ENCODE data around the gene GRPEL2.
A peak's percentile ranks its signal among the peaks of the same experiment; 100 is the strongest.
"Not testable (repeated sequence)": the region's sequence is repeated elsewhere in the genome, so short reads cannot be mapped to it uniquely, and the experiment has no call there.

GRPEL2 gene

GRCh38 chr5:149379818-149380374 lies 34.6 kb downstream of the GRPEL2 start:
- no peak for DNase-seq

GRCh38 chr5:149380466-149381121 lies 35.3 kb downstream of the GRPEL2 start:
- no peak for DNase-seq

DNA sequence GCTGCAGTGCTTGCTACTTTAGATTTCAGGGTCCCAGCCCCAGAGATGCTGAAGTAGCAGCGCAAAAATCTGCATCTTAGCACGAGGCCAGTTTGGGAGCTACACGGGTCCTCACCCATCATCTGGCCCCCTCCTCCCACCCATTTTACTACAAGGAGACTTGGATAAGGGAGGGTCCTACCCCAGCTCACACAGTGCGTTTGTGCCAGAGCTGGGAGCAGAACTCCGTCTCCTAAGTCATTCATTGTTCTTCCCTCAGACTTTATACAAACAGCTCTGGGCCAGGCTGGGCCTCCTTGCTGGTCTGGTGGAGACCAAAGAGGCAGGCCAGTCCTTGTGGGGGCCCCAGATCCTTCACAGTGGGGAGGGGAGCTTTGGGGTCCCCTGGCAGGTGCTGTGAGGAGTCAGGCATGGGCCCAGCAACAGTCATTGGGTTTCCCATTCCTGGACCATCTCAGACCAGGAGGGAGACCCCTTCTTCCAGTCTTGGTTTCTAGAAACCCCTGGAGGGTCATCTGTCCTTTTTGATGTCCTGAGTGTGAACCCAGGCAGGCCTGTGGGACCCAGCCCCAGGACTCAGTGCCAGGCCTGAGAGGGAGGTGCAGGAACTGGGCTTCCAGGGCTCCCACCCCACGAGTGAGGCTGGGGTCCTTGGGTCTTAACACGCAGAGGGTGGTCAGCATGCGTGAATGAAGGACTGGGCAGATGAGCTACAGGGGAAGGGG lies 36.1 kb downstream of the GRPEL2 start:
- DNase-seq = no peak

DNA sequence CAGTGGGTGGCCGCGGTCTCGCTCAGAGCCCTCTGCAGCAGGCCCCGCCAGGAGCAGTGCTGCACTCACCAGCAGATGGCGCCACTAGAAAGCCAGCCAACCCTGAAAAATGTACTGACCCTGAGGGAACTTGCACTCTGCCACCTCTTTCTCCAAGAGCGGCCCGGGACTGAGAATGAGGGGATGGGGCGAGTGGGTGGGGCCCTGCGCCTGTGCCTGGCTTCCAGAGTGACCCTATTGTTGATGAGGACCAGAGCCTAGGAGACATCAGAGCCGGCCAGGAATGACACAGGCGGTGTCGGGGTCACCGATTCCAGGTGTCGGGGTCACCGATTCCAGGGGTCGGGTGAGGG lies 36.7 kb downstream of the GRPEL2 start:
- peak; percentile 67 for DNase-seq

DNA sequence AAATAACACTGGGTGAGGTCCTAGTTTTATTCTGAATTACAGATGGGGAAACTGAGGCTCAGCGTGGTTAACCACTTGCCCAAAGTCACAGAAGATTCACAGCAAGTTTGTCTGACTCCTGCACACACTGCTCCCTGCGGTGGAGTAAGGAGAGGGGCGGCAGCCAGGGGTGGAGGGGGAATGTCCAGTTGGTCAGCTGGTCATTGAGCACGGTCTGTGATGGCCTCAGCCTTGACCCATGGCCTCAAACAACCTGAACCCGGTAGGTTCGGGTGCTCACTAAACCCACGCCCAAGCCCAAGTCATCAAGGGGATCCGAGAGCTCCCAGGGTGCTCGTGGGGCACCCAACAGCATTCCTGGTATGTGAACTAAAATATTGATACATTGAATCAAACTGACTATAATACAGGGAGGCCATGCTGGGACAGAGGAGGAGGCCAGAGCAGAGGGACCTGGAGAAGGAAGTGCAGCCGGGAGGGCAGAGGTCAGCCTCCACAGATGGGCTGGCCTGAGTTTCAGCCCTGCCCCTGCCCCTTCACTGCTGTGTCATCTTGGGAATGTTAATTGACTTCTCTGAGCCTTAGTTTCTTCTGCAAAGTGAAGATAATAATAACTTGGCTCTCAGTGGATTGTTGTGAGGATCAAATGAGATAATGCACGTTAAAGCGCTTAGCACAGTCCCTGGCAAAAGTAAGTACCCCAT lies 37.4 kb downstream of the GRPEL2 start:
- DNase-seq = no peak

- DNase-seq = no peak
These were observed 38.1 kb downstream of the GRPEL2 start for GRCh38 chr5:149383399-149383798.

- no peak for DNase-seq
These were observed 40.9 kb downstream of the GRPEL2 start for GRCh38 chr5:149386166-149386565.

DNA sequence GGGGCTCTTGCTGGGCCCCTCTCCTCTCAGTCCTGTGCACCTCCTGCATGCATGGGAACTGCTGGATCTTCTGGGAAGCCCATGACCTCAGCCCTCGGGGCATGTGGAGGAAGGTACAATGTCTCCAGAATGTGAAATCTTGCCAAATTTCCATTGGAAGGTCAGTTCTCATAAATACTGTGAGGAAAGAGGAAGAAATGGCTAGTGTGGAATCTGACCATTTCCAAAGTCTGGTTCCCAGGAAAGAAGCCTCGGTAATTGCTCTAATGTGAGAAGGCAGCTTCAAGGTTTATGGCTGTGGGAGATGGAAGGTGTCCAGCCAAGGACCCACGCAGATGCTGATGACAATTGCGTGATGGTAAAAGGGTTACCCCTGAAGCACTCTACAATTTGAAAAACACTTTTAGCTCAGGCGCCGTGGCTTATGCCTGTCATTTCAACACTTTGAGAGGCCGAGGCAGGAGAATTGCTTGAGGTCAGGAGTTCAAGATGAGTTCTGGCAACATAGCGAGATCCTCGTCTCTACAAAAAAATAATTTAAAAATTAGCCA lies 41.9 kb downstream of the GRPEL2 start:
- DNase-seq = no peak

DNA sequence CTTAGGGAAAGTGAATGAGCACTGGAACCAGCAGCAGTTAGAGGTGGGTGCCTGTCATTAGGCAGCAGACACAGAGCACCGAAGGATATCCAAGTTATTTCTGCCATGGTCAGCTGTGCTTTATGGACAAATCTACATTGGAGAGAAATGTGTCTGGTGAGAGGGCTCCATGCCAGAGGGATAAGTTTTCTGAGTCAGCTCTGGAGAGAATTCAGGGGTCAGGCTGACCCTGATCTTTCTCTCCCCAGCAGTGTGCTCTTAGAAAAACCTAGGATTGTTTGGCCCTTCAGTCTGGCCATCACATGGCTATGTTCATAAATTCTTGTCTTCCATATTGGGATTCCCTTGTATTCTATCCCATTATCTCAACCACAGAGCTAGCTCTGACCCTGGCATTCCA lies 42.7 kb downstream of the GRPEL2 start:
- DNase-seq = no peak

DNA sequence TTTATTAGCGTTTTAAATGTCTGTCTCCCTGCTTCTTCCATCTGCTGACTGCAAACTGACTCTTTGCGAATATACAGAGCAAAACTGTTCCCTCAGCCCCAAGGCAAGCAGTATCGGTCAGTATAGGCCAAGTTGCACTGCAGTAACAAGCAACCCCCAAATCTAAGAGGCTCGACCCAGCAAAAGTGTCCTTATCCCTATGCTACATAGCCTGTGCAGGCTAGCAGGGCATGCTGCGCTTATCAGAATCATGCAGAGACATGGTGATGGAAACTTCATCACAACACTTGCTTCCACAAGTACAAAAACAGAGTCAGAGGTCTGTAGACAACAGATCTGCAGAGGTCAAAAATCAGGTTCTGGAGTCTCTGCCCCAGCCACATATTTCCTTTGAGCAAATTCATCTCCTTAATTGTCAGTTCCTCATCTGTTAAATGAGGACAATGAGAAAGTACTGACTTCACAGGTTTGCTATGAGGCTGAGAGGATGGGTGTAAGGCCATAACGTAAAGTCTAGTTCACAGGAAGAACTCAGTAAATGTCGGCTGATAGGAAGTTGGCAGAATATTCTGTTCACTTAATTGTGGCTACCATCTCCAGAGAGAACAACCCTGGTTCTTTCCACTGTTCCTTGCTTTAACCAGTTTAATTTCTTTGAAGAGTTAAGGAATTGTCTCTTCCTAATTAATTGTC lies 43.3 kb downstream of the GRPEL2 start:
- no peak for DNase-seq

GRCh38 chr5:149389552-149390495 lies 44.5 kb downstream of the GRPEL2 start:
- DNase-seq = no peak

- DNase-seq = not testable (repeated sequence)
These were observed 45.8 kb downstream of the GRPEL2 start for GRCh38 chr5:149391076-149391475.

DNA sequence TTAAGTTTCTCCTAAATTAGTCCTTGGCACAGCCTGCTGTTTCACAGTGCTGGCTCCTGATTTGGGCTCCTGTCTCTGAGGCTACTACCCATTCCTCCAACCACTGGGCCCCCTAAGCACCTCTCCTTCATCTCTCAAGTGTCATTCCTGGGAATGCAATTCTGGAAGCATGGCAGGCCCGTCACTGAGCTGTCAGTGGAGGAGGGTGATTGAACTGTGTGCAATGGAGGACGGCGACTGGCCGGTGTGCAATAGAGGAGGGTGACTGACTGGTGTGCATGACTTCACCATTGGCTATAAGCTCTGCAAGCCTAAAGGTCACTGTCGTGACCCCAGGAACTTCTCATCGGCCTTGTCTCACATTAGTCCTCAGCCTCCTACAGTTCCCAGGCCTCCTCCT lies 46.2 kb downstream of the GRPEL2 start:
- no peak for DNase-seq

- DNase-seq = no peak
These were observed 47.4 kb downstream of the GRPEL2 start for GRCh38 chr5:149392718-149393117.

DNA sequence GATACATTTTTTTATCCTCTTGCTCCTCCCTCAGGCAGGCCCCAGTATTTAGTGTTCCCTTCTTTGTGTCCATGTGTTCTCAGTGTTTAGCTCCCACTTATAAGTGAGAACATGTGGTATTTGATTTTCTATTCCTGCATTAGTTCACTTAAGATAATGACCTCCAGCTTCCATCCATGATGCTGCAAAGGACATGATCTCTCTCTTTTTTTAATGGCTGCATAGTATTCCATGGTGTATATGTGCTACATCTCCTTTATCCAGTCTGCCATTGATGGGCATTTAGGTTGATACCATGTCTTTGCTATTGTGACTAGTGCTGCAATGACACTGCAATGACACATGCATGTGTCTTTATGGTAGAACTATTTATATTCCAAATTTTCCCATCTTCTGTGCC lies 49.7 kb downstream of the GRPEL2 start:
- DNase-seq = not testable (repeated sequence)

- no peak for DNase-seq
These were observed 52.2 kb downstream of the GRPEL2 start for GRCh38 chr5:149397530-149397929.

- DNase-seq = not testable (repeated sequence)
These were observed 53.5 kb downstream of the GRPEL2 start for GRCh38 chr5:149398747-149399266.

DNA sequence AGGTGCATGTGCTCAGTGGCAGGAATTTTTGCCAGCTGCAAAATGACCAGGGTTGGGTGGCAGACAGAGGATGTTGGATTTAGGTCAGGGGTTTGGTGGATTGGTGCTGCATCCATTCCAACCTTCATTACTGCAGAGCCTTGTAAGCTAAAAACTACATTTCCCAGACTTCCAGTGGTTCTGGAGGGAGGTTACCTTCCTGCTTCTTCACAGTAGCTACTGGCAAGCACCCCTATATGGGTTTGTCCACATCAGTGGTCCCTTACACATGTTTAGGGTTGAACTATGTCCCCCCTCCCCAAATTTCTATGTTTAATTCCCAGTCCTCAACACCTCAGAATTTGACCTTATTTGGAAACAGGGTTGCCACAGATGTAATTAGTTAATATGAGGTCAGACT lies 54.5 kb downstream of the GRPEL2 start:
- no peak for DNase-seq

DNA sequence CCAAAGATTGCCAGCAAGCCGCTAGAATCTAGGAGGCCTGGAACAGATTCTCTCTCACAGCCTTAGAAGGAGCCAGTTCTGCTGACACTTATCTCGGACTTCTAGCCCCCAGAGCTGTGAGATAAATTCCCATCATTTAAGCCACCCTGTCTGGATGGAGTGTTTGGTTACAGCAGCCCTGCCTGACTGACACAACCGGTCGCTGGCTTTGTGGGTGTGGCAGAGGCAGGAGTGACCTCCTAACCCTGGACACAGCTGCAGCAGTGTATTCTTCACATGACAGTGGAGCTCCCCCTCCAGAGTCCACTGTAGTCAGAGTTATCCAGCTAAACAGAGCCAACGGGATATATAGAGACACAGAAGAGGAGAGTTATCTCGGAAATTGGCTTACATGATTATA lies 55.0 kb downstream of the GRPEL2 start:
- DNase-seq = no peak

DNA sequence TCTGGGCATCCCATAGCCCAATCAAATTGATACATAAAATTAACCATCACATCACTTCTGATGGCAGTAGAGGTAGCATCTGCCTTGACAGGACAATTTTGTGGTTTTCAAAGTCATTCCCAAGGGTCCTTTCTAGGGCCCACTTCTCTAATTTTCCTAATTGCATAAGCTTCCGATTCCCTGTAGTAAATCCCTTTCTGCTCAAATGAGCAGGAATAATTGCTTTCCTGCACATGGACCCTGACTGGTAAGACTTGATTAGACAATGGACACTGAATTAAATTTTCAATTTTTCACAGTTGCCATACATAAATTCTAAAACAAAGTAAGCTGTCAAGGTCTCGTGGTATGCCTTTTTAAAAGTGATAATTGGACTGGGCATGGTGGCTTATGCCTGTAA lies 55.8 kb downstream of the GRPEL2 start:
- no peak for DNase-seq

- DNase-seq = no peak
These were observed 57.0 kb downstream of the GRPEL2 start for GRCh38 chr5:149402291-149402690.

Data from CD4-positive, alpha-beta T cell treated with Interleukin-17A for 1 hour (primary cell).